Activated T-helper 2 cell treated with anti-CD3 and anti-CD28 coated beads, Interferon-gamma antibody, Interleukin-2, Interleukin-4, amounts not matched to agents 10 μg/mL and 5 μg/mL and 100 μg/mL, durations not matched to agents 14 hours and 24 hours and 36 hours (primary cell): ENCODE data around the gene CRHR2. TPM values are rescaled to one million over a fixed set of nuclear protein-coding genes. Genes with fewer than 3 reads are reported as not detected.
"Not testable (repeated sequence)": the region's sequence is repeated elsewhere in the genome, so short reads cannot be mapped to it uniquely, and the experiment has no call there.

ENCODE experiments used
- DNase-seq: peaks from one replicate; pipeline ENCODE4 v3.0.0; 2021; ENCODE audit warnings: low spot score
- H3K27ac Mint-ChIP-seq: one replicate; pipeline ENCODE4 v1.8.0; 2021; ENCODE audit warnings: mixed read lengths
- H3K27me3 Mint-ChIP-seq: one replicate; pipeline ENCODE4 v1.8.0; 2021; ENCODE audit warnings: low read depth, mixed read lengths
- H3K36me3 Mint-ChIP-seq: one replicate; pipeline ENCODE4 v1.8.0; 2021; ENCODE audit warnings: low read depth, mixed read lengths
- H3K4me1 Mint-ChIP-seq: one replicate; pipeline ENCODE4 v1.8.0; 2021; ENCODE audit warnings: low read depth, mixed read lengths
- H3K4me3 Mint-ChIP-seq: one replicate; pipeline ENCODE4 v1.8.0; 2021; ENCODE audit warnings: low read depth, mild to moderate bottlenecking, moderate library complexity, mixed read lengths
- H3K9me3 Mint-ChIP-seq: one replicate; pipeline ENCODE4 v1.8.0; 2021; ENCODE audit warnings: mixed read lengths
- intact Hi-C: fragments of 100-400 bp; cut with micrococcal nuclease; formaldehyde crosslinking; loops from one replicate; pipeline ENCODE4 v1.15.1; 2023
- total RNA-seq: library from RNA; stranded (reverse); gene quantifications from 2 replicates; pipeline ENCODE4 v1.2.3, GENCODE V29; 2022

The CRHR2 gene
- total RNA-seq, 1 donor from 2014 or later, result not detected

DNA sequence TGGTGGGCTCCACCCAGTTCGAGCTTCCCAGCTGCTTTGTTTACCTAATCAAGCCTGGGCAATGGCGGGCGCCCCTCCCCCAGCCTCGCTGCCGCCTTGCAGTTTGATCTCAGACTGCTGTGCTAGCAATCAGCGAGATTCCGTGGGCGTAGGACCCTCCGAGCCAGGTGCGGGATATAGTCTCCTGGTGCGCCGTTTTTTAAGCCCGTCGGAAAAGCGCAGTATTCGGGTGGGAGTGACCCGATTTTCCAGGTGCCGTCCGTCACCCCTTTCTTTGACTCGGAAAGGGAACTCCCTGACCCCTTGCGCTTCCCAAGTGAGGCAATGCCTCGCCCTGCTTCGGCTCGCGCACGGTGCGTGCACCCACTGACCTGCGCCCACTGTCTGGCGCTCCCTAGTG is 39.9 kb downstream of the CRHR2 start:
- H3K27ac Mint-ChIP-seq, H3K4me1 Mint-ChIP-seq, H3K27me3 Mint-ChIP-seq, DNase-seq, intact Hi-C loops, H3K9me3 Mint-ChIP-seq, H3K4me3 Mint-ChIP-seq: not testable (repeated sequence)
- peaks cover 14% of the 10 kb centered on the region for H3K36me3 Mint-ChIP-seq

DNA sequence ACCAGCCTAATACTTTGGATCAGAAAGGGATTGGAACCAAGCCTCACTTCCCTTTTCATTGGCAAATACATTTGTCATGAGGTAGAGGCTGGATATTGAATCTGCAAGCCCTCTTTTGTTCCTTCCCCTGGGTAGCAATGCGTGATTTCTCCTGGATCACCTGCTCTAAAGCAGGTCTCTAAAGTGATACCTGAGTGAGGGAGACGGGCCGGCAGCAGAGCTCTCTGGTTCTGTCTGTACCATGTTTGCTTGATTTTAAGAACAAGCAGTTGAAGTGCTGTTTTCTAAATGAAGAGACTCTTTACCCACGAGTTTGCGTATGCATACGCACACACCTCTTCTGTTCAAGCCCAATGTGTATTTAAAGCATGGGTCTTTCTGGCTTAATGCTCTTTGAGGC is 46.5 kb downstream of the CRHR2 start:
- Mint-ChIP-seq H3K27me3 (no peaks in the 10 kb centered on the region), H3K9me3 (no peaks in the 10 kb centered on the region), H3K36me3 (peaks cover 57% of the 10 kb centered on the region), H3K4me3 (no peak overlapping the region), H3K27ac (no peak overlapping the region), H3K4me1 (peaks cover 2% of the 10 kb centered on the region)
- intact Hi-C loops, result no loop called here
- no peak for DNase-seq

DNA sequence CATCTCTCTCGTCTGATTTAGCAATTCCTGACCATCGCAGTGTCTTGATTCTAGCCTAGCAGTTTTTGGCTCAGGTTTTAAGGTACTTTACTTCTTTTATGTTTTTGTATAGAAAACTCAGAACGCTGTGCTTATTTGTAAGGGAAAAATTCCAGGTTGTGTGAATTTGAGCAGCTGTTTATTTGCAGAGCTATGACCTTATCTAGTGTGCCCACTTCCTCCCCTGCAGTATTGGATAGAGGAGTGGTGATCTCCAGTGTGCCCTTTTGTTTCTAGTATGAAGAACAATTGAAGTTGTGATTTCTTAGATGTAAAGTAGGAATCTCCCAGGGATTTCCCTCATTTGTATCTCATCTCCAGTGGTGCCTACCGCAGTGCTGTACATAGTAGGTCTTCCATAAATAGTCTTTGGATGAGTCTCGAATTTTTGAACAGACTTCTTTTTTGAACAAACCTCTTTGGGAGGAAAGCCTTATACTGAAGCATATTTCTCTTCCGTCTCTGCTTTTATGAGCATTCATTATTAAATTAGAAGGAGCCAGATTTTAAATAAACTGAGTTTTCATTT is 47.5 kb downstream of the CRHR2 start:
- no peak for DNase-seq
- no peaks in the 10 kb centered on the region for H3K9me3 Mint-ChIP-seq
- intact Hi-C loops, result no loop called here
- no peak overlapping the region for H3K27ac Mint-ChIP-seq
- no peaks in the 10 kb centered on the region for H3K27me3 Mint-ChIP-seq
- H3K36me3 Mint-ChIP-seq, result peaks cover 62% of the 10 kb centered on the region
- H3K4me3 Mint-ChIP-seq, result no peak overlapping the region
- H3K4me1 Mint-ChIP-seq, result peaks cover 2% of the 10 kb centered on the region

DNA sequence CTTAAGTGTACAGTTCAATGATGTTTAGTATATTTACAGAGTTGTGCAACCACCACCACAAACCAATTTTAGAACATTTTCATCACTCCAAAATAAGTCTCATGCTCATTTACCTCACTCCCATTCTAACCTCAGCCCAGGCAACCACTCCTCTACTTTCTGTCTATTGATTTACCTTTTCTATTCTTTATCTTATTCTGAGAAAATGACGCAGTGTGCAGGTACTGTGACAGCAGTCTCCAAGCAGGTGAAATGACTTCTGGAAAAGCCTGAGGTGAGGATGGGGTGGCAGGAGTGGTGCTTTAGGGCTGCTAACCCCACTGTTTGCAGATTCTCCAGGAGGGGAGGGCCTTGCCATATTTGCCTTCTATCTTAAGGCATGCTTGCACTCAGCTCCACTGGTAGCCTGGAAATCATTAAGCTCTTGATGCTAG is 48.0 kb downstream of the CRHR2 start:
- H3K9me3 Mint-ChIP-seq, result no peaks in the 10 kb centered on the region
- intact Hi-C loops, result no loop called here
- H3K4me3 Mint-ChIP-seq, result no peak overlapping the region
- no peaks in the 10 kb centered on the region for H3K27me3 Mint-ChIP-seq
- DNase-seq, result no peak
- H3K27ac Mint-ChIP-seq, result no peak overlapping the region
- peaks cover 2% of the 10 kb centered on the region for H3K4me1 Mint-ChIP-seq
- H3K36me3 Mint-ChIP-seq, result peaks cover 67% of the 10 kb centered on the region

DNA sequence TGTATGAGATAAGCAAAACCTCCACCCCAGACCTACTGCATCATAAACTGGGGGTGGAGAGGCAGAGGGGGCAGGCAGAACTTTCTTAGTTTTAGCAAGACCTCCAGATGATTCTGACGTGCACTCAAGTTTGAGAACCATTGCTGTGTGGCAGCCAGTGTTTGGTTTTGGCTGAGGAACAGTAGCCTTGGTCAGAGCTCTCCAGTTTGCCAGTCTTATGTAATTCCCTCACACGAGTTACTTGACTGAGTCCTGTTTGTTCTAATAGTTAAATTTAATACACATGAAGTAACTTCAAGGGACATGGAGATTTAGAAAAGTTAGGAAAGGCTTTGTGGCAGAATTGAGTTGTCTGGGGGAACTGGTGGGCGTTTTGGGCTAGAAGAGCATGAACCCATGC is 49.0 kb downstream of the CRHR2 start:
- no peak overlapping the region for H3K4me3 Mint-ChIP-seq
- intact Hi-C loops, result no loop called here
- peaks cover 2% of the 10 kb centered on the region for H3K4me1 Mint-ChIP-seq
- peaks cover 74% of the 10 kb centered on the region for H3K36me3 Mint-ChIP-seq
- DNase-seq, result no peak
- H3K27ac Mint-ChIP-seq, result peak overlapping the region; percentile 38
- H3K9me3 Mint-ChIP-seq, result no peaks in the 10 kb centered on the region
- H3K27me3 Mint-ChIP-seq, result no peaks in the 10 kb centered on the region

DNA sequence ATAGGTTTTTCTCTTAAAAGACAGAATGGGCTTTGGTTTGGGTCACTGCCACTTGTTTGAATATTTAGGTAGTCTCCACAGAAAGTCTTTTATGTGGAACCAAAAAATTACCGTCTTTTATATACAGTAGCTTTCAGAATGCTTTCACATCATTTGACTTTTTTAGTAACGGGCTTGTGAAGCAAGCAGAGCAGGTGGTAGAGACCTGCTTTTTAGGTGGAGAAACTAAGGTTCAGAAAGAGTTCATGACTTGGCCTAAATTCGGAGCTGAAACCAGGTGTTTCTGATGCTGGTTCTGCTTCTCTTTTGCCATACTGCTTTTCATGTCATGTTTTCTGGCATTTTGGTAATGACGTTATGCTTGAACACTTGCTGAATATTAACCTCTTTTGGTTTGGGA is 51.3 kb downstream of the CRHR2 start:
- Mint-ChIP-seq H3K4me3 (no peak overlapping the region), H3K27ac (no peak overlapping the region), H3K36me3 (peaks cover 85% of the 10 kb centered on the region), H3K9me3 (no peaks in the 10 kb centered on the region), H3K27me3 (no peaks in the 10 kb centered on the region), H3K4me1 (peaks cover 13% of the 10 kb centered on the region)
- DNase-seq, result no peak
- intact Hi-C loops, result no loop called here

DNA sequence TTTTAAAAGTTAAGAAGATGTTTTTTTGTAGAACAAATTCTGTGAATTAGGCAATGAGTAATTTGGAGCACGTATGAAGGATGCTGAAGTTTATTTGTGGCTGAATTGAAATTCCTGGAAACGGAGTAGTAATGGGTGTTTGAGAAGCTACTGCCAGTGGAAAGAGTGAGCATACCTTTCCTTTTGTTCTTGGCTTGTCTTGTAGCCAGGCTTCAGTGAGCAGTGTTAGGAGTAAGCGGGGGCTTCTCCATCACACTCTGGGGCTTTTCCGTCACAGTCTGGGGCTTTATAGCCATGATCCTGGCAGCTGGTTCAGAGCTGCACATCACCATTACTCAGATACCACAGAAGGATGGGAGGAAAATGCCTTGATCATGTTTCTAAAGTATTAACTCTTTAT is 55.2 kb downstream of the CRHR2 start:
- intact Hi-C loops, result loop anchor here (5.0 kb wide), 1 partner anchor 35 kb away; the partner anchor contains the start of gene GARS1
- Mint-ChIP-seq H3K4me1 (peaks cover 20% of the 10 kb centered on the region), H3K9me3 (no peaks in the 10 kb centered on the region), H3K36me3 (peaks cover 84% of the 10 kb centered on the region), H3K27ac (peak overlapping the region; percentile 88), H3K4me3 (no peak overlapping the region), H3K27me3 (no peaks in the 10 kb centered on the region)
- DNase-seq, result no peak

DNA sequence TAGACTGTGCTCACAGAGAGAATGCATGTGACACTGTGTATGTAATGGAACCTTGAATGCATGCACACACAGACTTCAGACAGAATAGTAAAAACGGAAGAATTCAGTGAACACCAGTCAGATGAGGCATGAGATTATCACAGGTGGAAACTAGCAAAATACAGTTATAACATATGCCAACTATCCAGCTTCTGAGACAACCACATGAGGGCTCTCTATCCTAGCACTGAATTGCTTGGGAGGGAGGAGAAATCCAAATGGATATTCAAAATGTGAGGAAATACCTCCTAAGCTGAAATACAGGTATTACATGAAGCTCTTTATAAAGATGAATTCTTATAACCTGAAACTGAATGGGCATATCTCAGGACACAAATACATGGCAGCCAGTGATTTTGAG is 57.0 kb downstream of the CRHR2 start:
- H3K36me3 Mint-ChIP-seq, result peaks cover 82% of the 10 kb centered on the region
- no peaks in the 10 kb centered on the region for H3K27me3 Mint-ChIP-seq
- H3K4me3 Mint-ChIP-seq, result no peak overlapping the region
- no peak for DNase-seq
- H3K4me1 Mint-ChIP-seq, result peaks cover 26% of the 10 kb centered on the region
- H3K27ac Mint-ChIP-seq, result peak overlapping the region; percentile 70
- no peaks in the 10 kb centered on the region for H3K9me3 Mint-ChIP-seq
- intact Hi-C loops, result loop anchor here (5.0 kb wide), 1 partner anchor 33 kb away; the partner anchor contains the start of gene GARS1

DNA sequence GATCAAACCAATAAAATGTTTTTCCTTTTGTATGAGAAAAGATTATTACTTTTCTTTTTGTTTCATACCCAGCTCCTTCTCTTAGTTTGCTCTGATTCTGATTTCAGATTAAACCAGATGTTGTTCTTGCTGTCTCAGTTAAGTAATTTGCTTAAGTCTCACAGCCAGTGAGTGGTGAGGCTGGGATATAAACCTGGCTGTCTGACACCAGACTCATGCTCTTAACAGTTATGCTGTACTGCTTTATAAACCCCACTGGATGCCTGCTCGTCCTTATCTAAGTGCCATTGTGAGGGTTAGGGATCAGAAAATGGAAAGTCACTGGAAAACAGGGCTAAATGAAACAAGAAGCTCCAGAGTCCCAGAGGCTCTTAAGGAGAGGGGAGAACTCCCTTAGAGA is 63.3 kb downstream of the CRHR2 start:
- Mint-ChIP-seq H3K36me3 (peaks cover 83% of the 10 kb centered on the region), H3K27me3 (no peaks in the 10 kb centered on the region), H3K4me1 (peaks cover 20% of the 10 kb centered on the region), H3K27ac (no peak overlapping the region), H3K4me3 (no peak overlapping the region), H3K9me3 (no peaks in the 10 kb centered on the region)
- intact Hi-C loops, result no loop called here
- DNase-seq, result no peak

DNA sequence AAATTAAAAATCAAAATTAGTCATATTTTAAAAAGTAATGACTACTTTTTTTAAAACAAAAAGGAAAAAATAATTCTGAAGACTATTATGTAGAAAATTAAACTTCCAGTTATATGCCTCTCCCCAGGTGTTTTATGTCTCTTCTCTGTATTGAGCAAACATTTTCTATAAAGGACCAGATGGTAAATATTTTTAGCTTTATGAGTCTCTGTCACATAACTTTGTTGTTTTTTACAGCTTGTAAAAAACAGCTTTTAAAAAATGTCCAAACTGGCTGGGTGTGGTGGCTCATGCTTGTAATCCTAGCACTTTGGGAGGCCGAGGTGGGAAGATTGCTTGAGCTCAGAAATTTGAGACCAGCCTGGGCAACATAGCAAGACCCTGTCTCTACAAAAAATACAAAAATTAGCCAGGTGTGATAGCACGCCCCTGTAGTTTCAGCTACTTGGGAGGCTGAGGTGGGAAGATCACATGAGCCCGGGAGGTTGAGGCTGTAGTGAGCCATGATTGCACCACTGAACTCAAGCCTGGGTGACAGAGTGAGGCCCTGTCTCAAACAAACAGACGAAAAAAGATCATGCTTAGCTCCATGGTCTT is 64.1 kb downstream of the CRHR2 start:
- Mint-ChIP-seq H3K9me3 (no peaks in the 10 kb centered on the region), H3K27ac (no peak overlapping the region)
- intact Hi-C loops, result no loop called here

DNA sequence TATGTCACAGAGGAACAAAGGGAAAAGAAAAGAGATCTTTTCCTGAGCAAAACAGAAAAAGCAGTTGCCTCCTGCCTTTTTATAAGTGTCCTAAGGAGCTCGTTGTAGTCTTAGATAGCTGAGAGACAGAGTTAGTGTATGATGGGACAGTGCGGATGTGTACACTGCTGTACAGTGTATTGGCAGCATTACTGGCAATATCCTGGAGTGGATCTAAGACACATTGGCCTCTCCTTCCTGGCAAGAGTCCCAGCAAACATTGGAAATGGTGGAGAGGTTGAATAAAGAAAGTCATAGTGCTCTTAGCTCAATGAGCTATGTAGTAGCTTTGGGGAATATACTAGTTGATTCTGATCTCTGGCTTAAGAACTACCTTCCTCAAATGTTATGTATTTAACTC is 64.9 kb downstream of the CRHR2 start:
- Mint-ChIP-seq H3K27me3 (no peaks in the 10 kb centered on the region), H3K4me1 (peaks cover 33% of the 10 kb centered on the region), H3K9me3 (no peaks in the 10 kb centered on the region), H3K36me3 (peaks cover 85% of the 10 kb centered on the region), H3K27ac (no peak overlapping the region), H3K4me3 (no peak overlapping the region)
- no peak for DNase-seq
- intact Hi-C loops, result no loop called here

More for the DNA sequence above, 64.1 kb downstream of the CRHR2 start:
- peaks cover 83% of the 10 kb centered on the region for H3K36me3 Mint-ChIP-seq
- H3K27me3 Mint-ChIP-seq, result no peaks in the 10 kb centered on the region
- no peak for DNase-seq
- H3K4me3 Mint-ChIP-seq, result no peak overlapping the region
- H3K4me1 Mint-ChIP-seq, result peaks cover 26% of the 10 kb centered on the region

DNA sequence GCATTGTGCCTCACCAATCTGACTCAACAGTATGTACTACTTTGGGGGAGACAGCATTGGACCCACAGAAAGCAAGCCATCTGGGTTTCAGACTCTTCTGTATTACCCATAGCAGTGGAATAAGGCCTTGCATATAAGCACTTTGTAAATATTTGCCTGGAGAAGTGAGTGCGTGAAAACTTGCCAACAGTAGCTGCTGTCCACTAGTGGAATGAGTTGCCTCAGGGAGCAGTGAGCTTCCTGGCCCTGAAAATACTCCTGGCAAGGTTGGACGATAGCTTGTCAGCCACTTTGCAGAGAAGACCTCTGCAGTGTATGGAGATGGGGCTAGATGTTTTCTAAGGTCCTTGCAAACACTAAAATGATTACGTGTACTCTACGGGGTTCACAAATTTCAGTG is 65.9 kb downstream of the CRHR2 start:
- no peaks in the 10 kb centered on the region for H3K27me3 Mint-ChIP-seq
- H3K4me3 Mint-ChIP-seq, result no peak overlapping the region
- H3K27ac Mint-ChIP-seq, result no peak overlapping the region
- DNase-seq, result no peak
- H3K9me3 Mint-ChIP-seq, result no peaks in the 10 kb centered on the region
- H3K4me1 Mint-ChIP-seq, result peaks cover 34% of the 10 kb centered on the region
- H3K36me3 Mint-ChIP-seq, result peaks cover 85% of the 10 kb centered on the region
- intact Hi-C loops, result no loop called here

DNA sequence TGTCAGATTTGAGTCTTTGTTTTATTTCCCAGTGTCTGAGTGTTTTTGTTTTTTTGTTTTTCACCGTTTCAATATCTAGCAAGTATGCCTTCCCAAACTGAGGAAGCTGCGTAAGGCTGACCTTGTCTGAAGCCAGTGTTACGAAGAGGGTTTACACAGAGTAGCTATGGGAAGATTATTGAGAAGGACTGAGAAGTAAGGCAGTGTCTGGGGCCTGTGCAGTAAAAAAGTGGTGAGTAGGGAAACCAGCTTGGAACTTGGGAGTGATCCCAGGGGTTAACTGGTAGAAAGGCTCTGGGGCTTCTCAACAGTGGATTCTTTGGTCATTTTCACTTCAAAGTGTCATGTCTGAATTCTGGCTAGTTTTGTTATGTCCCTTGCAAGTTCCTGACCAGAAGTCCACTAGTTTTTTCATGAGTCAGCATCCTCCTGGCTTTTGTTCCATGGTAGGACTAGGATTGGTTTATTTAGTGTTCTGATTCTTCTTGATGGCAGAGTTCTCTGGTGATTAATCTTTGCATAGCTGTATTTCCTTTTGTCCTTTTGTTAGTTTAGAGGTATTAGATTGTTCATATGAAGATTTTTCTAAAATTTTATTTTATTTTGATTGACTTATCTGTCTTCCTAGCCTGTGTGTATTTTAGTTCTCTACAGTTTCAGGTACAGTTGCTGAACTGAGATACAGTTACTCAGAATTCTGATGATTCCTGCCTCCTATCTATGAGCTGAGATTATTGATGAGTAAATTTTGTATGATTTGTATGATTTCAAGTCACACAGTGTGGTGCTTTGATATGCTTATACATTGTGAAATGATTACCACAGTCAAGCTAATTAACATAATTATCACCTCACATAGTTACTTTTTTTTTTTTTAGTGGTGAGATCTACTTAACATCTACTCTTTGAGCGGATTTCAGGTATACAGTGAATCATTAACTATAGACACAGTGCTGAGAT is 68.6 kb downstream of the CRHR2 start:
- Mint-ChIP-seq H3K4me3 (no peak overlapping the region), H3K9me3 (no peaks in the 10 kb centered on the region), H3K27me3 (no peaks in the 10 kb centered on the region), H3K4me1 (peaks cover 52% of the 10 kb centered on the region), H3K36me3 (peaks cover 88% of the 10 kb centered on the region), H3K27ac (peak overlapping the region; percentile 69)
- DNase-seq, result no peak
- intact Hi-C loops, result loop anchor here (2.0 kb wide), 1 partner anchor 19 kb away; the partner anchor contains the start of gene GARS1
